ENCODE data around the gene ZNF143.
A peak's percentile ranks its signal among the peaks of the same experiment; 100 is the strongest.
"Not testable (repeated sequence)": the region's sequence is repeated elsewhere in the genome, so short reads cannot be mapped to it uniquely, and the experiment has no call there.

ZNF143 gene

DNA sequence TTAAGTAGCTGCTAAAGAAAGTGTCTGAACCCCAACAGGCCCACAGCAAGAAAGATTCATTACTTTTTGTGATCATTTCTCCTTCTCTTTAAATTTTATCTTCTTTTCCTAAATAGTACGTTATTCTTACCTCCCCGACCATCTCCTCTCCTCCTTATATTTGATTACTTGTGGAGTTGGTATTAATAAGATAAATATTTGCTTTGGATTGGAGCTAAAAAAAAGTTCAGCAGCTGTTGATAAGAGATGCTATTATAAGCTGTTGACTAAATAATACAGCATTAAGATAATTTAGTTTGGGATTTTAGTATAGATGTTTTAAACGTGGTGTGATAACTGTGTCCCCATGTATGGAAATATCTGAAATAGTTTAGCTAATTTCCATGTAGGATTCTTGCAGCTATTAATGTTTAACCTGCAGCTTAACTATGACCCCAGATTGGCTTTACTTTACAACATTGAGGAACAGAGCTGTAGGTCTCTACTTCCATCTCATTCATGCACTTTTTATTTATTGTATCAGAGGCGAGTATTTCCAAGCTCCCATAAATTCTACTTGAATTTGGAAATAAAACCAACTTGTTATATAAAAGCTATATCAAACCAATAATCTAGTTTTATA, 37.8 kb downstream of the ZNF143 start:
- no peak for DNase-seq

- DNase-seq, result peak in 9 of 14 donors; percentile 9 to 61 (median 34)
Measured at GRCh38 chr11:9506489-9507276, 45.9 kb downstream of the ZNF143 start.

DNA sequence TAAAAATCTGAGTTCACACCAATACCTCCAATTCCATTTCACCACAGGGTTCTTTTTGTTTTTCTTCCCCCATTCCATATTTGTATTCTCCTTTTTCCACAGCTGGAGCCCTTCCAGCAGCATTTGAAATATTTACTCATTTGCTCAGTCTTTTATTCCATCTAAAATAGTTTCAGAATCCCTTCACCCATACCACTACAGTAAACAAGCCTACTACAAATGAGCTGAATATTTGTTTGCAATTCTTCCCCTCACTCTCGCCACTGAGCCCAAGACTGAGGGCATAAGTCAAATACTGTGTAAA, 46.4 kb downstream of the ZNF143 start:
- no peak for DNase-seq

GRCh38 chr11:9509041-9509440, 48.2 kb downstream of the ZNF143 start:
- DNase-seq, result no peak

GRCh38 chr11:9512370-9513019, 51.7 kb downstream of the ZNF143 start:
- DNase-seq, result no peak

DNA sequence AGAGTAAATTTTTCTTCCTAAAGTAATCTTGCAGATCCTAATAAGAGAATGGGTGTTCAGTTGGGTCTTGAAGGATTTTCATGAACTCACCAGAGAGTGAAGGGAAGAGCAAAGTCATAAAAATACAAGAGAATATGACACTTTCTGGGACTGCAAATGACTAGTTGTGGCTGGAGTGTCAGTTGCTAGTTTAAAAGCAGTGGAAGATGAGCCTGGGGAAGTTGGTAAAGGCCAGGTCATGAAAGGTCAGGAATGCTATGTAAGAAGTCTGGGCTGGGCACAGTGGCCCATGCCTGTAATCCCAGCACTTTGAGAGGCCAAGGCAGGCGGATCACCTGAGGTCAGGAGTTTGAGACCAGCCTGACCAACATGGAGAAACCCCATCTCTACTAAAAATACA, 53.8 kb downstream of the ZNF143 start:
- not testable (repeated sequence) for DNase-seq

- no peak for DNase-seq
Measured at GRCh38 chr11:9516113-9516512, 55.3 kb downstream of the ZNF143 start.

DNA sequence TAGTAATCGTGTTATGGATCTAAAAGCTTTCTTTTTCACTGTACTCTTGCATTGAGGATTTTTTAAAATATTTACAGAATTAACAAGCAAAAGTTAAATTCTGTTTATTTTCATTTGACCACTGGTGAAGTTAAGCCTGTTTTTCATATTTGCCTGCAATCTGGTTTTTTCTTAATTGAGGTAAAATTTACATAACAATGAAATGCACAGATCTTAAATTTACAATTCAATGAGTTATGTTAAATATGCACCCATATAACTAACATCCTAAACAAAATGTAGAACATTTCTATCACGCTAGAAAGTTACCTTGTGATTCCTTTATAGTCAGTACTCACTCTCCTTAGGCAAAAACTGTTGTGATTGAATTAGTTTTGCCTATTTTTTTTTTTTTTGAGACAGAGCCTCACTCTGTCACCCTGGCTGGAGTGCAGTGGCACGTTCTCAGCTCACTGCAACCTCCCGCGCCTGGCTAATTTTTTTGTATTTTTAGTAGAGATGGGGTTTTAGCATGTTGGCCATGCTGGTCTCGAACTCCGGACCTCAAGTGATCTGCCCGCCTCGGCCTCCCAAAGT, 58.1 kb downstream of the ZNF143 start:
- DNase-seq, result no peak

DNA sequence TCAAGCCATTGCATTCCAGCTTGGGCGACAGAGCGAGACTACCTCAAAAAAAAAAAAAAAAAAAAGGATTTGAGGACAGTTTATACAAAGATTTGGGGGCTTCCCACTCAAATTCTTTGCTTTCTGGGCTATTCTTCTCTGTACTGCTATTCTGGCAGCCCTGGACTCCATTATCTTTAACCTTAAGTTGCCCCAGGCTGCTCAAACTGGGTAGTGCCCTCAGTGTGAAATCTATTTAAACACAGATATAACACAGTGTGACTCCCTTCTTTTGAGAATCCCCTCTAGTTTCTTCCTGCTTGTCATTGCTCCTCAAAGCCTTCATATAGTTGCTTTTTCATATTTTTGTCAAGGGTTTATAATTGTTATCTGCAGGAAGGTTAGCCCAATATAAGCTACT, 63.2 kb downstream of the ZNF143 start:
- DNase-seq, result no peak

GRCh38 chr11:9525116-9525515, 64.3 kb downstream of the ZNF143 start:
- no peak for DNase-seq

DNA sequence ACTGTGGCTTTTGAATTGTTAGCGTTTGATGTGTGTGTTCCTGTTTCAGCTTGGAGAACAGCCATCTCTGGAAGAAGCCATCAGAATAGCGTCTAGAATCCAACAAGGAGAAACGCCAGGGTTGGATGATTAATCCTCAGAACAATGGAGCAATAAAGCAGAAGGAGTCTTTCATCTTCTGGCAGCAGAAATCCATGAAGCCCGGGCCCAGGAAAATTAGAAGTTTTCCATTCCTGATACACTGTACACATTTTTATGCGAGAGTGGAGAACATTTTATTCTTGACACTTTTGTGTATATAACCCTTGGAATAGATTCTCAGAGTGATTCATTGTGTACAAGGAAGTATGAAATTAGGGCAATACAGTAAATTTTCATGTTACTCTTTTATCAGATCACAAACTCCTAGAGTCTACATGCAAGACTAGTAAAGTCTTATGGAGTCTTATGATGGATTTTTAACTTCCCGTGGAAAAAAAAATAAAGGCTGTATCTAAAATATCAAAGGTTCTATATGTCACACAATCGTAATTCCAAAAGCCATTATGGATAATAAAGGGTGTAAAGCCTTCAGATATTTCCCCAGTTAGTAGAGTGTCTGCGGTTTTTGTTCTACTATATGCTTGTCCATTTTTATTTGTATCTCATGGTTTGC, 66.8 kb downstream of the ZNF143 start:
- DNase-seq, result no peak

- no peak for DNase-seq
Measured at GRCh38 chr11:9528136-9528501, 67.3 kb downstream of the ZNF143 start.

DNA sequence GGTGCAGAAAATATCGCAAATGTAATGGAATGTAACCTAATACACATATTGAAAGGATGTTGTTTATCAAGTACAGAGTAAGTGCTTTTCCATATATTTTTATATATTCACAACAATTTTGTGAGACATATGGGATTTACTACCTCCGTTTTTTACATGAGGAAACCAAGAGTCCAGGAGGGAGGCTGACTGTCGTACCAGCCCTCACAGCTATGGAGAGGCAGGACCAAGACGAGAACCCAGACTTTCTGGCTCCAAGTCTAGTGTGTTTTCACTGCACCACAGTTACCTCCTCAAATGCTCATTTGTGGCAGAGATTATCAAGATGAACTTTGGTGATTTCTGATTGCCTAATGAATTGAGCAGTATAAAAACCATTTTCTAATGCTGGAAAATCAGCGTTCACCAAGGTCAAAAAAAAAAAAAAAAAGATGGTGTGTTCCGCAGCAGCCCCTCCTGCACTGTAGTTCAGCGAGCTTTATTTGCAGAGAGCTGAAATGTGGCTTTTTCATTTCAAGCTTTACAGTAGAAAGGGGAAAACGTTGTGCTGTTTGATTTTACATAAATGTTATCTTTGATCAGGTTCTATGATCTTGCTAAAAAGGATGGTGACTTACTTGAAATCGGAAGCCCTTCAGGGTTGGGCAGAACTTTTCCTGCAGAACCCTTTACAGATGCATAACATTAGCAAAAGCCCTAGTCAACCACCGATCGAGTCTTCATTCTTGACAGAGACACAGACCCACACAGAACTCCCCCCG, 67.9 kb downstream of the ZNF143 start:
- no peak for DNase-seq

GRCh38 chr11:9529334-9529650, 68.5 kb downstream of the ZNF143 start:
- no peak for DNase-seq

- DNase-seq, result no peak
Measured at GRCh38 chr11:9530020-9530621, 69.3 kb downstream of the ZNF143 start.

DNA sequence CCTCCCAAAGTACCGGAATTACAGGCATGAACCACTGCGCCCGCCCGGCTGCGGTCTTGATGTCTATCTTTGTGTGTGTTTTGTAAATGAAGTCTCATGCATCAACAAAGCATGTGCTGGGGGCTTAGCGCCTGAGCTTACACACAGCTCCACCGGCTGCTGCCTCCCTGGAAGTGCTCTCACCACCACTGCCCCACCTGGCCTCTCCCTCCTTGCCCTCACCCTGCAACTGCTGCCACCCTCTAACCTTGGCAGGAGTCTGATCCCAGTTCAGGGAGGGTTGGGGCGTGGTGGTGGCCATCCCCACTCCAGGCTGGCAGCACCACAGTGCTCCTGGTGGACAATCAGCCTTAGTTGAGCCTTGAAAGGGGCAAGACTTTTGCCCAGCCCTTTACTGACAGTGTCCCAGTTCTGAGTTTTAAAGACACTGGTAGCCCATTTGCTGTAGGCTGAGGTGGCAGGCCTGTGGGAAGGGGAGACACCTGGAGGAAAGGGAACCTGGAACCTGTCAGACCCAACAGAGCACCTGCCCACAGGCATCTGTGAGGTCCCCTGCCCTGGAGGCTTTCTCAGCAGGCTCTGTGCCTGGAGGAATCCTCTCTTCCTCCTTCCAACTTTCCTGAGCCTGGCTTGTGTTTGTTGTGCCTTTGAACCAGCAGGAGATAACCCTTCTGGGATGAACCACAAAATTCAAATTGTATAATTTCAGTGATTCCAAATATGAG, 70.3 kb downstream of the ZNF143 start:
- DNase-seq, result no peak

DNA sequence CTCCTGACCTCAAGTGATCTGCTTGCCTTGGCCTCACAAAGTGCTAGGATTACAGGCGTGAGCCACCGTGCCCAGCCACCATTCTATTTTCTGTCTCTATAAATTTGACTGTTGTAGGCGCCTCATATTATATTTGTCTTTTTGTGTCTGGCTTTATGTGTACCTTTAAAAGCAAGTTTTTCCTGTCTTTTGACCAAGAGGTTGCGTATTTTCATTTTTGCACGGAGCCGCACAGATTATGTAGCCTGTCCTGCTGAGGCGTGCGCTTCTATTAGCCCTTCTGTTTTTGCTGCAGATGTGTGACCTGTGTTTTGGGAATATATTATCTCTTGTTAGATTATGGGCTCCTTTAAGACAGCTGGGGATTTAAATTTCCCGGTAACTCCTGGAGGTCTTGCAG, 72.2 kb downstream of the ZNF143 start:
- no peak for DNase-seq

GRCh38 chr11:9533736-9534473, 73.1 kb downstream of the ZNF143 start:
- DNase-seq, result no peak

DNA sequence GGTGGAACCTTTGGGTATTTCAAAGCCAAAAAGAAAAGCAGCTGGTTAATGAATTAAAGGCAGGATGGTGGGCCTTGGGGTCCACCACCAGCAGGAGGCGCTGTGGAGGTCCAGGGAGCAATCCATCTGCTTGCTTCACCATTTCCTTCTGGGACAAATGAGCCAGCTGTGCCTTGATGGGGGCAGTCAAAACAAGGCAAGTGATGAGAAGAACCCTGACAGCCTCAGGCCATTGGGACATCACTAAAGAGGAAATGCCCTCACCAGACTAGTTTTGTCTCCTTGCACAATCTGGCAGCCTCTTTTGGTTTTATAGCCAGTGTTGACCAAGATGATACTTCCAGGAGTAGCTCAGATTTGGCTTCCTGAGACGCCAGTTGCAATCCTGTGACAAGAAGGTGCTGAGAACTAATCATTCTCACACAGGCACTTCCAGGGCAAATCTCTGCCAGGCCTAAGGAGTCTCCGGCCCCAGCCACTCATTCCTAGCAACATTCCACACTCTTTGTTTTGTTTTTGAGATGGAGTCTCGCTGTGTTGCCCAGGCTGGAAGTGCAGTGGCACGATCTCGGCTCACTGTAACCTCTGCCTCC, 74.5 kb downstream of the ZNF143 start:
- DNase-seq, result peak in 7 of 14 donors; percentile 2 to 54 (median 23)

- no peak for DNase-seq
Measured at GRCh38 chr11:9538548-9538947, 77.7 kb downstream of the ZNF143 start.

All from C1 segment of cervical spinal cord (tissue), 14 donors.